Uterus (tissue), 2 donors: Measurements from ENCODE around the gene PDE8A.

ENCODE experiments used
- CTCF ChIP-seq, 4 experiments: fragments of 200-600 bp in 2 of 4; fragments of 450-650 bp in 2 of 4; sonication (generic) in 2 of 4; IDR thresholded peaks; one replicate each; pipeline ENCODE4 v1.5.1; 2016 to 2019; ENCODE audit warnings: antibody characterized with exemption in 4 of 4, mild to moderate bottlenecking in 2 of 4, moderate library complexity in 1 of 4
- POLR2A ChIP-seq, 2 donors: fragments of 450-650 bp; IDR thresholded peaks; one replicate each; pipeline ENCODE4 v1.6.1; 2016; ENCODE audit warnings: antibody characterized with exemption in 2 of 2, mild to moderate bottlenecking in 1 of 2, moderate library complexity in 1 of 2

GRCh38 chr15:84990507-84990906 is 8.9 kb downstream of the PDE8A start:
- TF ChIP-seq CTCF (IDR thresholded peaks at IDR 0.05) = no peak
- no peak for TF ChIP-seq POLR2A (IDR thresholded peaks at IDR 0.05)
